Measurements from ENCODE around the gene MMS22L.

The MMS22L gene

GRCh38 chr6:97154015-97154414 lies 129.0 kb downstream of the MMS22L start:
- H3K4me3 ChIP-seq (ENCODE audit: low read depth, low read length), result no peak overlapping the region
- TF ChIP-seq, protein P1, sequence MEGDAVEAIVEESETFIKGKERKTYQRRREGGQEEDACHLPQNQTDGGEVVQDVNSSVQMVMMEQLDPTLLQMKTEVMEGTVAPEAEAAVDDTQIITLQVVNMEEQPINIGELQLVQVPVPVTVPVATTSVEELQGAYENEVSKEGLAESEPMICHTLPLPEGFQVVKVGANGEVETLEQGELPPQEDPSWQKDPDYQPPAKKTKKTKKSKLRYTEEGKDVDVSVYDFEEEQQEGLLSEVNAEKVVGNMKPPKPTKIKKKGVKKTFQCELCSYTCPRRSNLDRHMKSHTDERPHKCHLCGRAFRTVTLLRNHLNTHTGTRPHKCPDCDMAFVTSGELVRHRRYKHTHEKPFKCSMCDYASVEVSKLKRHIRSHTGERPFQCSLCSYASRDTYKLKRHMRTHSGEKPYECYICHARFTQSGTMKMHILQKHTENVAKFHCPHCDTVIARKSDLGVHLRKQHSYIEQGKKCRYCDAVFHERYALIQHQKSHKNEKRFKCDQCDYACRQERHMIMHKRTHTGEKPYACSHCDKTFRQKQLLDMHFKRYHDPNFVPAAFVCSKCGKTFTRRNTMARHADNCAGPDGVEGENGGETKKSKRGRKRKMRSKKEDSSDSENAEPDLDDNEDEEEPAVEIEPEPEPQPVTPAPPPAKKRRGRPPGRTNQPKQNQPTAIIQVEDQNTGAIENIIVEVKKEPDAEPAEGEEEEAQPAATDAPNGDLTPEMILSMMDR (IDR thresholded peaks at IDR 0.05; ENCODE audit: control insufficient read depth, extremely low read depth, insufficient read depth), result no peak
- DNase-seq (ENCODE audit: low read depth), result no peak

GRCh38 chr6:97151601-97152000 lies 131.4 kb downstream of the MMS22L start:
- TF ChIP-seq, protein P1 (IDR thresholded peaks at IDR 0.05; ENCODE audit: control insufficient read depth, extremely low read depth, insufficient read depth), result no peak
- no peak overlapping the region for H3K4me3 ChIP-seq (ENCODE audit: low read depth, low read length)
- DNase-seq (ENCODE audit: low read depth), result no peak

DNA sequence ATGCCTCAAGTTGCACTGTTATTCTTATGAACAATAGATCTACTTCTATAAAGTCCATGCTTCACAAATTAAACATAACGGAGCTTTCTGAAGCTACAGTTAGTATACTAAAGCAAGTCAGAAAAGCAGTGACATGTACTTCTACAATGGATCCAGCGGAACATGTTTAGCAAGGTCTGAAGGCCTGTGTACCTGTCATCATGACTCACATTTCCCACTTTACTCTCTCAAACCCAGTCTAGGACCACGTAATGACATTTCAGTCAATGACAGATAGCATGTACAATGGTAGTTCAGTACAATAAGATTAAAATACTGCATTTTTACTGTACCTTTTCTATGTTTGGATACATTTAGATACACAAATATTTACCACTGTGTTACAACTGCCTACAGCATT lies 132.1 kb downstream of the MMS22L start:
- H3K4me3 ChIP-seq (ENCODE audit: low read depth, low read length), result no peak overlapping the region
- TF ChIP-seq, protein P1 (IDR thresholded peaks at IDR 0.05; ENCODE audit: control insufficient read depth, extremely low read depth, insufficient read depth), result no peak
- no peak for DNase-seq (ENCODE audit: low read depth)

- TF ChIP-seq, protein P1 (IDR thresholded peaks at IDR 0.05; ENCODE audit: control insufficient read depth, extremely low read depth, insufficient read depth), result no peak
- no peak for DNase-seq (ENCODE audit: low read depth)
- no peak overlapping the region for H3K4me3 ChIP-seq (ENCODE audit: low read depth, low read length)
These were observed 135.6 kb downstream of the MMS22L start for GRCh38 chr6:97147421-97147820.

- no peak for DNase-seq (ENCODE audit: low read depth)
These were observed 137.3 kb downstream of the MMS22L start for GRCh38 chr6:97145691-97146090.

GRCh38 chr6:97141756-97142155 lies 141.3 kb downstream of the MMS22L start:
- no peak overlapping the region for H3K4me3 ChIP-seq (ENCODE audit: low read depth, low read length)
- TF ChIP-seq, protein P1 (IDR thresholded peaks at IDR 0.05; ENCODE audit: control insufficient read depth, extremely low read depth, insufficient read depth), result no peak
- no peak for DNase-seq (ENCODE audit: low read depth)

More at GRCh38 chr6:97145691-97146090, 137.3 kb downstream of the MMS22L start:
- no peak overlapping the region for H3K4me3 ChIP-seq (ENCODE audit: low read depth, low read length)
- TF ChIP-seq, protein P1 (IDR thresholded peaks at IDR 0.05; ENCODE audit: control insufficient read depth, extremely low read depth, insufficient read depth), result no peak

DNA sequence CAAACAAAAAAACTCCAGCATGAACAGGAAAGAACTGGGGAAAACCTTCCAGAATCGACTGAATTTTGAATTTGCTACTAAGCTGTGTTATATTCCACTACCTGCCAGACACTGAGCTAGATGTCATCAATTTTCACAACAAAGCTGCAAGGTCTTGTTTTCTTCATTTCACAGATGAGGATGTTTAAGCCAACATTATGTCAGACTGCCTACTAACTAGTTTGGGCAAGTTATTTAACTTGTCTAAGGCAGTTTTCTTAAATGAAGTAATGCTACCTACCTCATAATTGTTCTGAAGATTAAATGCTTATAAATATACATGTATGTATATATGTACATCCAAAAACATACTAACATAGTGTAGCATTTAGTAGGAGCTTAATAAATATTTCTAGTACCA lies 144.4 kb downstream of the MMS22L start:
- no peak overlapping the region for H3K4me3 ChIP-seq (ENCODE audit: low read depth, low read length)
- TF ChIP-seq, protein P1 (IDR thresholded peaks at IDR 0.05; ENCODE audit: control insufficient read depth, extremely low read depth, insufficient read depth), result no peak
- no peak for DNase-seq (ENCODE audit: low read depth)

Data from LNCaP clone FGC (cell line).